A673 (cell line): Measurements from ENCODE around the gene SAMHD1. TPM values are rescaled to one million over a fixed set of nuclear protein-coding genes. Genes with fewer than 3 reads are reported as not detected.

ENCODE experiments used
- BruUV-seq: library from RNA; stranded (reverse); fragments of 400-500 nt; replicated peaks from 2 replicates; lab custom pipeline; 2021; lab: Mats Ljungman, UMichigan
- CTCF ChIA-PET: fragments of 300-600 bp; sonication (Branson Sonifier 250); formaldehyde crosslinking; loops from one replicate; lab custom pipeline; 2022; ENCODE audit warnings: antibody characterized with exemption; lab: Charles Lee
- POLR2A ChIA-PET: fragments of 300-600 bp; sonication (Branson Sonifier 250); formaldehyde crosslinking; loops from one replicate; lab custom pipeline; 2022; ENCODE audit warnings: antibody characterized with exemption; ENCODE audit not compliant: low non-redundant PET; lab: Charles Lee
- DNase-seq: peaks from one replicate; pipeline ENCODE4 v3.0.0-alpha.2; 2015; ENCODE audit warnings: low spot score
- H3K27ac ChIP-seq: fragments of 200-600 bp; sonication (generic); 2 replicates; pipeline ENCODE4 v1.5.1; 2016; ENCODE audit warnings: mixed run types, low read depth, mild to moderate bottlenecking, mixed read lengths, antibody characterized with exemption, low read length; ENCODE audit not compliant: poor library complexity, severe bottlenecking
- H3K27me3 ChIP-seq: fragments of 200-600 bp; sonication (generic); replicated peaks from 2 replicates; pipeline ENCODE4 v1.6.1; 2017; ENCODE audit warnings: mixed run types, low read depth, mild to moderate bottlenecking, mixed read lengths, antibody characterized with exemption, low read length; ENCODE audit not compliant: insufficient read depth, poor library complexity
- H3K36me3 ChIP-seq: fragments of 200-600 bp; sonication (generic); 2 replicates; pipeline ENCODE4 v1.6.1; 2016; ENCODE audit warnings: mixed run types, mild to moderate bottlenecking, mixed read lengths, antibody characterized with exemption, low read length; ENCODE audit not compliant: insufficient read depth, poor library complexity, severe bottlenecking
- H3K4me1 ChIP-seq: fragments of 200-600 bp; sonication (generic); 2 replicates; pipeline ENCODE4 v1.6.1; 2017; ENCODE audit warnings: mixed run types, mild to moderate bottlenecking, mixed read lengths, antibody characterized with exemption, low read length; ENCODE audit not compliant: insufficient read depth, poor library complexity, severe bottlenecking
- H3K4me3 ChIP-seq: fragments of 200-600 bp; sonication (generic); 2 replicates; pipeline ENCODE4 v1.5.1; 2016; ENCODE audit warnings: low read depth, mixed run types, mild to moderate bottlenecking, mixed read lengths, low read length; ENCODE audit not compliant: poor library complexity, severe bottlenecking
- H3K9me3 ChIP-seq: fragments of 200-600 bp; sonication (generic); 2 replicates; pipeline ENCODE4 v1.6.1; 2016; ENCODE audit warnings: mixed run types, low read depth, mild to moderate bottlenecking, mixed read lengths, antibody characterized with exemption, low read length; ENCODE audit not compliant: poor library complexity, severe bottlenecking
- CTCF ChIP-seq: fragments of 300-800, 200-600 bp; sonication (generic); conservative IDR thresholded peaks from 2 replicates; pipeline ENCODE4 v1.5.1; 2017; ENCODE audit warnings: low read depth, mild to moderate bottlenecking, antibody characterized with exemption, low read length, moderate library complexity, mixed read lengths
- EZH2 ChIP-seq: fragments of 200-600 bp; sonication (generic); IDR thresholded peaks from 2 replicates; pipeline ENCODE4 v1.6.1; 2017; ENCODE audit warnings: borderline replicate concordance, low read depth, mild to moderate bottlenecking, mixed read lengths, antibody characterized with exemption, low read length; ENCODE audit not compliant: poor library complexity, severe bottlenecking
- intact Hi-C: fragments of 100-400 bp; cut with micrococcal nuclease; formaldehyde crosslinking; loops from one replicate; pipeline ENCODE4 v1.10.0; 2022; ENCODE audit not compliant: unreplicated experiment
- total RNA-seq: library from RNA; stranded (reverse); gene quantifications from 2 replicates; pipeline ENCODE4 v1.2.3, GENCODE V29; 2021

SAMHD1 gene
- total RNA-seq, 1 experiment from 2014 or later: 10.9 TPM

DNA sequence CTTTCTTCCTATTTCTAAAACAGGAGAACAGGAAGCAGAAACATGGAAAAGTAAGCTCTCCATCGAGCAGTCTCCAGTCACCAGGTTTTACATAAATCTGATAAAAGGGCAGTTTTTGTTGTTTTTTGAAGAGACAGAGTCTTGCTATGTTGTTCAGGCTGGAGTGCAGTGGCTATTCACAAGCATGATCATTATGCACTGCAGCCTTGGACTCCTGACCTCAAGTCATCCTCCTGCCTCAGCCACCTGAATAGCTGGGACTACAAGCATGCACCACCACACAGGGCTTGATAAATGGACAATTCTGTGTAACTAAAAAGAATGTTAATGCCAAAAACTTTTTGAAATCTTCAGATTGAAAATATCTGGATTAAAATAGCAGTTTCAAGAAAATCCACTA is 23.8 kb downstream of the SAMHD1 start:
- no peaks in the 10 kb centered on the region for H3K27me3 ChIP-seq
- intact Hi-C loops: no loop called here
- POLR2A ChIA-PET: interaction anchor here (0.6 kb wide), 1 partner anchor 173 kb away, joined by 4 read pairs; no protein-coding TSS in a partner anchor
- no peak for TF ChIP-seq CTCF
- TF ChIP-seq EZH2: no peak
- H3K36me3 ChIP-seq: no peaks in the 10 kb centered on the region
- no peaks in the 10 kb centered on the region for H3K9me3 ChIP-seq
- no TSS peak for BruUV-seq
- H3K4me1 ChIP-seq: no peaks in the 10 kb centered on the region
- no peak for DNase-seq
- CTCF ChIA-PET: no interaction called here
- H3K27ac ChIP-seq: no peak overlapping the region
- H3K4me3 ChIP-seq: no peak overlapping the region

DNA sequence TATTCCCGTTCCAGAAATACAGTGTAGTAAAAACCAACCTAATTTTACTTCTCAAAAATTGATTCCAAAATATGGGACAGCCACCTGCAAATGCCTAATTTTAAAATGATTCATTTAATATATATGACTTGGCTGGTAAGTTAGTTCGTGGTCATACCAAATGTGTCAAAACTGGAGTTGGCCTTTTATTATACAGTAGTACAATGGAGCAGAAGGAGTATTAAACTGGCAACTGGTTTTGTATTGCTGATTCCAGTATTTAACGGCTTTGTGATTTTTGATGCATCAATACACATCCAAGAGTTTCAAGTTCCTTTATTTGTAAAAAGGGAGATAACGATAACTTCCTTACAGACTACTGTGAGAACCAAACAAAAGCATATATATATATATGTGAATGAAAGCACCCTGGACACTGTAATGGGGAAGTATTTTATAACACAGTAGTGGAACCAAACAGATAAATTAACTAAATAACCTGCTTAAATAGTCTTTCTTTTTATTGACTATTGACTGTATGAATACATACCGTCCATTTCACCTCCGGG is 24.8 kb downstream of the SAMHD1 start:
- Histone ChIP-seq H3K9me3 (no peaks in the 10 kb centered on the region), H3K27ac (no peak overlapping the region), H3K36me3 (no peaks in the 10 kb centered on the region), H3K4me1 (no peaks in the 10 kb centered on the region), H3K27me3 (no peaks in the 10 kb centered on the region), H3K4me3 (no peak overlapping the region)
- POLR2A ChIA-PET: no interaction called here
- TF ChIP-seq CTCF (no peak), EZH2 (no peak)
- intact Hi-C loops: no loop called here
- CTCF ChIA-PET: no interaction called here
- no peak for DNase-seq
- BruUV-seq: no TSS peak

DNA sequence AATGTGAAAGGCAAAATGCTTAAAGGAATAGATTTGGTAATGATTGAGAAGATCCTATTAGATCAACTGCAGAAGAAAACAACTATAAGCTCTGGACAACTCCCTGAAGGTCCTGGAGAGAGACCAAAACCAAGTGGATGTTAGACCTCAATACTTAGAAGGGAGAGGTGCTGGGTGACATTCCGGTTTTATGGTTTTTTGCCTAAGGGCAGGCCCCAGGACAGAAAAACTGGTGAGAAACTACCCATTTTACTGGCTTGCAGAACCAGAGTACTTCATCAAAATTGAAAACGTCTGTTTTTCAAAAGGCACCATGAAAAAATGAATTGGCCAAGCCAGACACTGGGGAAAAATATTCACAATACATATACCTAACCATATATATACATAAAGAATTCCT is 26.3 kb downstream of the SAMHD1 start:
- H3K27ac ChIP-seq: no peak overlapping the region
- H3K9me3 ChIP-seq: no peaks in the 10 kb centered on the region
- H3K4me3 ChIP-seq: no peak overlapping the region
- BruUV-seq: no TSS peak
- no peaks in the 10 kb centered on the region for H3K27me3 ChIP-seq
- intact Hi-C loops: no loop called here
- ChIA-PET CTCF (no interaction called here), POLR2A (no interaction called here)
- no peak for TF ChIP-seq EZH2
- TF ChIP-seq CTCF: no peak
- no peaks in the 10 kb centered on the region for H3K36me3 ChIP-seq
- no peak for DNase-seq
- H3K4me1 ChIP-seq: no peaks in the 10 kb centered on the region
